D721Med (cell line): ENCODE measurements around the gene MMP2.

Experiments used
- DNase-seq: peaks from one replicate; pipeline ENCODE4 v3.0.0; 2011; ENCODE audit warnings: low spot score; ENCODE audit not compliant: insufficient read length
- FAIRE-seq: peaks from 2 replicates; lab custom pipeline; 2011; peaks lifted over from hg19 to GRCh38; lab: Jason Lieb, UNC
- CTCF ChIP-seq: IDR thresholded peaks from 2 replicates; pipeline ENCODE4 v1.5.1; 2012; ENCODE audit warnings: mild to moderate bottlenecking, control low read depth; ENCODE audit not compliant: insufficient read depth; ENCODE audit errors: missing control alignments

Gene MMP2

GRCh38 chr16:55499281-55499680 lies 20.3 kb downstream of the MMP2 start:
- FAIRE-seq (no peak), DNase-seq (no peak)
- no peak for TF ChIP-seq CTCF

- FAIRE-seq (no peak), DNase-seq (no peak)
- TF ChIP-seq CTCF: no peak
These were observed 21.0 kb downstream of the MMP2 start for GRCh38 chr16:55499951-55500529.

GRCh38 chr16:55500530-55501011 lies 21.6 kb downstream of the MMP2 start:
- no peak for TF ChIP-seq CTCF
- no peak for FAIRE-seq
- no peak for DNase-seq

GRCh38 chr16:55501549-55502322 lies 22.7 kb downstream of the MMP2 start:
- TF ChIP-seq CTCF: no peak
- DNase-seq (no peak), FAIRE-seq (no peak)

- TF ChIP-seq CTCF: no peak
- no peak for FAIRE-seq
- DNase-seq: no peak
These were observed 23.9 kb downstream of the MMP2 start for GRCh38 chr16:55502801-55503366.

GRCh38 chr16:55503726-55504550 lies 24.9 kb downstream of the MMP2 start:
- no peak for DNase-seq
- no peak for TF ChIP-seq CTCF
- FAIRE-seq: no peak
